Right atrium auricular region (tissue), 2 donors: ENCODE data around the gene CNNM1. TPM values are rescaled to one million over a fixed set of nuclear protein-coding genes. Genes with fewer than 3 reads are reported as not detected.

Experiments used
- DNase-seq: peaks from one replicate; pipeline ENCODE4 v3.0.0-alpha.2; 2019; ENCODE audit warnings: low spot score
- H3K27ac ChIP-seq, 2 donors: fragments of 200-600 bp; sonication (generic); 1 replicate in 1 of 2; 2 replicates in 1 of 2; pipeline ENCODE4 v1.5.1; 2016 to 2019
- H3K27me3 ChIP-seq, 2 donors: fragments of 200-600 bp; sonication (generic); one replicate each; pipeline versions ENCODE4 v1.5.1 to v1.6.0; 2017 to 2019
- H3K36me3 ChIP-seq: fragments of 200-600 bp; sonication (generic); one replicate; pipeline ENCODE4 v1.5.1; 2016
- H3K4me1 ChIP-seq, 2 donors: fragments of 200-600 bp; sonication (generic); one replicate each; pipeline versions ENCODE4 v1.5.1 to v1.6.0; 2017 to 2019
- H3K4me3 ChIP-seq, 2 donors: fragments of 200-600 bp; sonication (generic); 1 replicate in 1 of 2; 2 replicates in 1 of 2; pipeline ENCODE4 v1.5.1; 2017 to 2019; ENCODE audit warnings: mild to moderate bottlenecking in 1 of 2, moderate library complexity in 1 of 2
- H3K9me3 ChIP-seq, 2 donors: fragments of 200-600 bp; sonication (generic); one replicate each; pipeline ENCODE4 v1.5.1; 2019
- CTCF ChIP-seq, 2 donors: fragments of 200-600 bp; sonication (generic); IDR thresholded peaks; one replicate each; pipeline ENCODE4 v1.5.1; 2019; ENCODE audit warnings: antibody characterized with exemption in 2 of 2
- total RNA-seq, 2 donors: library from RNA; depleted of rRNA; stranded (reverse); fragments of >200 nt; gene quantifications; one replicate each; pipeline ENCODE4 v1.1.0, GENCODE V29; 2016

The CNNM1 gene
- total RNA-seq, 2 donors from 2014 or later, result 0.07 to 0.79 TPM

GRCh38 chr10:99427566-99428190 lies 98.5 kb downstream of the CNNM1 start:
- Histone ChIP-seq H3K4me3 (peak overlapping the region in 1 of 2 donors; percentile 89), H3K4me1 (peaks cover 0 to 39% of the 10 kb centered on the region in 2 donors), H3K9me3 (no peaks in the 10 kb centered on the region), H3K36me3 (peaks cover 33% of the 10 kb centered on the region), H3K27me3 (no peaks in the 10 kb centered on the region), H3K27ac (peak overlapping the region in 1 of 2 donors; percentile 18)
- TF ChIP-seq CTCF (IDR thresholded peaks at IDR 0.05), result no peak
- DNase-seq, result no peak

- Histone ChIP-seq H3K4me3 (peak overlapping the region; percentile 89 to 91), H3K27ac (peak overlapping the region; percentile 88 to 98), H3K36me3 (peaks cover 22% of the 10 kb centered on the region), H3K9me3 (no peaks in the 10 kb centered on the region), H3K27me3 (no peaks in the 10 kb centered on the region), H3K4me1 (peaks cover 0 to 46% of the 10 kb centered on the region in 2 donors)
- no peak for DNase-seq
- TF ChIP-seq CTCF (IDR thresholded peaks at IDR 0.05), result no peak
Observed at GRCh38 chr10:99429517-99430095, 100.5 kb downstream of the CNNM1 start.

GRCh38 chr10:99430116-99430450 lies 100.9 kb downstream of the CNNM1 start:
- peaks cover 0 to 46% of the 10 kb centered on the region in 2 donors for H3K4me1 ChIP-seq
- no peak for TF ChIP-seq CTCF (IDR thresholded peaks at IDR 0.05)

GRCh38 chr10:99430451-99431189 lies 101.5 kb downstream of the CNNM1 start, which contains the start of gene GOT1:
GOT1 (minus strand) TSS chr10:99430624; CDS start chr10:99430565, 59 bp downstream.
- Histone ChIP-seq H3K4me1 (peaks cover 0 to 44% of the 10 kb centered on the region in 2 donors), H3K27me3 (no peaks in the 10 kb centered on the region), H3K36me3 (peaks cover 12% of the 10 kb centered on the region), H3K27ac (peak within 1 kb of the TSS; percentile 88 to 98), H3K9me3 (no peaks in the 10 kb centered on the region), H3K4me3 (peak within 1 kb of the TSS; percentile 89 to 91)
- no peak for TF ChIP-seq CTCF (IDR thresholded peaks at IDR 0.05)
- DNase-seq, result peak; percentile 99

More at GRCh38 chr10:99430116-99430450, 100.9 kb downstream of the CNNM1 start:
- DNase-seq, result no peak
- Histone ChIP-seq H3K27me3 (no peaks in the 10 kb centered on the region), H3K27ac (peak overlapping the region; percentile 88 to 98), H3K9me3 (no peaks in the 10 kb centered on the region), H3K4me3 (peak overlapping the region; percentile 89 to 91), H3K36me3 (peaks cover 17% of the 10 kb centered on the region)

GRCh38 chr10:99431190-99431760 lies 102.1 kb downstream of the CNNM1 start:
- H3K4me1 ChIP-seq, result peaks cover 0 to 40% of the 10 kb centered on the region in 2 donors
- H3K27me3 ChIP-seq, result no peaks in the 10 kb centered on the region
- H3K4me3 ChIP-seq, result peak overlapping the region; percentile 89 to 91
- TF ChIP-seq CTCF (IDR thresholded peaks at IDR 0.05), result no peak
- no peaks in the 10 kb centered on the region for H3K9me3 ChIP-seq
- peak overlapping the region; percentile 88 to 98 for H3K27ac ChIP-seq
- peaks cover 9% of the 10 kb centered on the region for H3K36me3 ChIP-seq
- DNase-seq, result peak; percentile 79
